Kidney (tissue), 14 donors: ENCODE results near the gene PXDN. TPM values are rescaled to one million over a fixed set of nuclear protein-coding genes. Genes with fewer than 3 reads are reported as not detected.

Experiments
- DNase-seq, 5 donors: peaks; one replicate each; pipeline ENCODE4 v3.0.0-alpha.2; 2013 to 2020
- FAIRE-seq: peaks from 2 replicates; lab custom pipeline; 2012; peaks lifted over from hg19 to GRCh38; lab: Jason Lieb, UNC
- H3K27ac ChIP-seq, 2 donors: one replicate each; pipeline ENCODE4 v1.7.0; 2013; ENCODE audit warnings: low read depth in 2 of 2, low read length in 2 of 2, inconsistent platforms in 1 of 2
- H3K27me3 ChIP-seq: one replicate; pipeline ENCODE4 v1.7.1; 2013; ENCODE audit warnings: low read length, inconsistent platforms; ENCODE audit not compliant: control insufficient read depth, insufficient read depth
- H3K36me3 ChIP-seq, 3 donors: one replicate each; pipeline versions ENCODE4 v1.7.0 to v1.7.1; 2013; ENCODE audit warnings: low read length in 3 of 3, control low read depth in 1 of 3, inconsistent platforms in 1 of 3; ENCODE audit not compliant: insufficient read depth in 3 of 3, control insufficient read depth in 2 of 3
- H3K4me1 ChIP-seq, 3 donors: one replicate each; pipeline versions ENCODE4 v1.7.0 to v1.7.1; 2013; ENCODE audit warnings: low read length in 3 of 3, inconsistent platforms in 1 of 3, low read depth in 1 of 3; ENCODE audit not compliant: control insufficient read depth in 2 of 3, insufficient read depth in 2 of 3
- H3K4me3 ChIP-seq, 3 donors: one replicate each; pipeline versions ENCODE4 v1.7.0 to v1.8.1; 2013; ENCODE audit warnings: low read length in 3 of 3, control low read depth in 1 of 3, inconsistent platforms in 1 of 3
- H3K9ac ChIP-seq, 3 donors: one replicate each; pipeline versions ENCODE4 v1.7.0 to v1.7.1; 2013; ENCODE audit warnings: low read length in 3 of 3, control low read depth in 1 of 3, inconsistent platforms in 1 of 3
- H3K9me3 ChIP-seq, 3 donors: one replicate each; pipeline versions ENCODE4 v1.7.0 to v1.7.1; 2013; ENCODE audit warnings: low read length in 3 of 3, control low read depth in 1 of 3, inconsistent platforms in 1 of 3; ENCODE audit not compliant: control insufficient read depth in 2 of 3, insufficient read depth in 1 of 3
- intact Hi-C: fragments of 100-400 bp; cut with DNase I; formaldehyde crosslinking; loops from one replicate; pipeline ENCODE4 v1.11.1; 2022
- polyA plus RNA-seq: library from polyadenylated mRNA; stranded (reverse); fragments of 350-450 nt; fragmentation: Illumina TruSeq; extraction: RNeasy Lipid Tissue Mini Kit (QIAGEN cat#74804); gene quantifications from one replicate; pipeline ENCODE4 v1.2.3, GENCODE V29; 2014; ENCODE audit warnings: low read depth, low replicate concordance; ENCODE audit not compliant: insufficient read depth
- total RNA-seq: library from RNA; stranded (reverse); fragmentation: NEBNext Ultra II Directional; extraction: Animal tissue kit (Norgen Biotek cat#: 25700); gene quantifications from one replicate; pipeline ENCODE4 v1.2.1, GENCODE V29; 2021
- TF ChIP-seq, protein P1 (sequence below): IDR thresholded peaks from 3 replicates; pipeline ENCODE4 v1.5.1; 2012; ENCODE audit warnings: mild to moderate bottlenecking, moderate library complexity, borderline replicate concordance; ENCODE audit not compliant: insufficient read depth; ENCODE audit errors: extremely low read depth
- donor health status: control.
- donor health status: control.
- donor health status: control.
- donor health status: control.
- donor health status: control.
- donor health status: DM: yes; HTN: yes; CAD: no.
- donor health status: Normal renal cell carcinoma (clear cell type).

Gene PXDN
- total and polyA plus RNA-seq, 2 donors from 2014 or later: 4.7 to 42.3 TPM

DNA sequence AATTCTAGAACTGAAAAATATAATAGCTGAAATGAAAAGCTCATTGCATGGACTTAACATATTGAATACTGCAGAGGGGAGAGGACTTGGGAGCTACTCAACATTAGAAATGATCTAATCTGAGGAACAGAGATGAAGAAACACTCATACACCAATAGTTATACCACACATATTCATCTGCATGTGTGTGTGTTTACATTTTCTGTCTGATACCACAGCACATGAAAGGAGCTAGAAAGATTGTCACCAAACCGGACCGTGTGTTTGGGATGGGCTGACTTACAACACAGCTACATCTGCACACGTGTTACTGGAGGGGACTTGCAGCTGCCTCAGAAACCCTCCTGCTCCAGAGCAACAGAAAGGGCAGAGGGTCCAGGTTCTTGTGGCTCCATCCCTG, 47.8 kb downstream of the PXDN start:
- intact Hi-C loops: no loop called here
- Histone ChIP-seq H3K9ac (no peak overlapping the region), H3K9me3 (peaks cover 0 to 2% (median 2%) of the 10 kb centered on the region in 3 donors), H3K27ac (no peak overlapping the region), H3K27me3 (no peaks in the 10 kb centered on the region), H3K36me3 (no peaks in the 10 kb centered on the region), H3K4me3 (no peak overlapping the region), H3K4me1 (no peaks in the 10 kb centered on the region)
- DNase-seq (peak in 1 of 5 donors; percentile 2), FAIRE-seq (no peak)
- TF ChIP-seq, protein P1, sequence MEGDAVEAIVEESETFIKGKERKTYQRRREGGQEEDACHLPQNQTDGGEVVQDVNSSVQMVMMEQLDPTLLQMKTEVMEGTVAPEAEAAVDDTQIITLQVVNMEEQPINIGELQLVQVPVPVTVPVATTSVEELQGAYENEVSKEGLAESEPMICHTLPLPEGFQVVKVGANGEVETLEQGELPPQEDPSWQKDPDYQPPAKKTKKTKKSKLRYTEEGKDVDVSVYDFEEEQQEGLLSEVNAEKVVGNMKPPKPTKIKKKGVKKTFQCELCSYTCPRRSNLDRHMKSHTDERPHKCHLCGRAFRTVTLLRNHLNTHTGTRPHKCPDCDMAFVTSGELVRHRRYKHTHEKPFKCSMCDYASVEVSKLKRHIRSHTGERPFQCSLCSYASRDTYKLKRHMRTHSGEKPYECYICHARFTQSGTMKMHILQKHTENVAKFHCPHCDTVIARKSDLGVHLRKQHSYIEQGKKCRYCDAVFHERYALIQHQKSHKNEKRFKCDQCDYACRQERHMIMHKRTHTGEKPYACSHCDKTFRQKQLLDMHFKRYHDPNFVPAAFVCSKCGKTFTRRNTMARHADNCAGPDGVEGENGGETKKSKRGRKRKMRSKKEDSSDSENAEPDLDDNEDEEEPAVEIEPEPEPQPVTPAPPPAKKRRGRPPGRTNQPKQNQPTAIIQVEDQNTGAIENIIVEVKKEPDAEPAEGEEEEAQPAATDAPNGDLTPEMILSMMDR: no peak

DNA sequence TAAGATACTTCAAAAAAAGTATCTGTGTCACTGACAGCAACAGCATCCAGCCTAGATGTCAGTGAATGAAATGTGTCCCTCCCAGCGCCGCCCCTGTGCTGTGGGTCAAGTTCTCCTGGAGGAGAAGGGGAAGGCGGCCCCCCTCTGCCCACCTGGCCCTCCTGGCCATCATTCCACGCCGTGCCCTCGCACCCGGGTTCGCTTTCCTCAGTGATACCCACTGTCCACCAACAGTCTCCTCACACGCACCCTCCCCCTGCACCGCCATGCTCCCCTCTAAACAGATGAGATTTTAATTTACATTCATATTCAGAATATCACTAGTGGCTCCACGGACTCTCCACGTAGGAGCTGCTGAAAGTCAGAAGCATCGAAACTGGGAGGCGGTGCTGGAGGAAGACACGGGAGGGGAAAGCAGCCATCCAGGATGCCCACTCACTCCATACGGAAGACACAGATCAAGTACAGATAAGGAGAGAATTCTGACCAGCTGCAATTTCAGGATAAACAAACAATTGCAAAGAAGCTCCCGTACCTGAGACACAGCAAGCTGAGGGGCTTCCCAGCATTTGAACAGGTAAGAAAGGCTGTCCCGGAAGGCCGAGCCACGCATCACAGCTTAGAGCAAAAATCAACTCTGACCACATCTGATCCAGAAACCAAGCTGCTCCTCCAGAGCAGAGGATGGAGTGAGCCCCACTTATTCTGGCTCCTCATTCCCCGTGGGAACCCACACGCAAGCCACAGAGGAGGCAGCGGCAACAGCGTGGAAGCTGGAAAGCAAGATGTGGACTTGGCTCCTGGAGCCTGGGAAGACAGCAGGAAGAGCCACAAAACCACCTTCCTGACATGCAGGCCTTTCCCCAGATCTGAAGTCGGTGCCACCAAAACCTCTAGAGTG, 49.7 kb downstream of the PXDN start:
- Histone ChIP-seq H3K27me3 (no peaks in the 10 kb centered on the region), H3K4me1 (no peaks in the 10 kb centered on the region), H3K9me3 (peaks cover 0 to 2% (median 2%) of the 10 kb centered on the region in 3 donors), H3K27ac (no peak overlapping the region), H3K4me3 (no peak overlapping the region), H3K9ac (no peak overlapping the region), H3K36me3 (peaks cover 0 to 2% (median 0%) of the 10 kb centered on the region in 3 donors)
- FAIRE-seq: no peak
- DNase-seq: peak in 1 of 5 donors; percentile 12
- intact Hi-C loops: no loop called here
- TF ChIP-seq, protein P1: no peak

DNA sequence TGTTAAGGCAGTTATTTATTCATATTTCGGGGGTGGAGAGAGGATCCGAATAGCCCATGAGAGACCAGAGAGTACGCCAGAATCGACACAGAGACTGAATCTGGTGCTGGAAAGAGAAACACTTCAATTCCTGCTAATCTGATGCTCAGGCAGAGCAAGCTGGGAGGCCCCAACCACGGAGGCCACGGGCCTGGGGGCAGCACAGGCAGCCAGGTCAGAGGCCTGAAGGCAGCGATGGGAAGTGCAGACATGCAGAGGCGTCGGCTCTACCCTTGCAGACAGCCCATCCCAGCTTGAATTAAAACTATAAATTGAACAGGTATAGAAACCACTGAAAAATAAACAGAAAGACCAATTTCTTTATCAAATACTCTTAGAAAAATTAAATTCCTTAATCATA, 50.6 kb downstream of the PXDN start:
- peaks cover 0 to 2% (median 0%) of the 10 kb centered on the region in 3 donors for H3K36me3 ChIP-seq
- TF ChIP-seq, protein P1: no peak
- H3K4me3 ChIP-seq: no peak overlapping the region
- no peak overlapping the region for H3K27ac ChIP-seq
- H3K27me3 ChIP-seq: no peaks in the 10 kb centered on the region
- FAIRE-seq: no peak
- H3K9me3 ChIP-seq: peaks cover 0 to 2% (median 2%) of the 10 kb centered on the region in 3 donors
- no peaks in the 10 kb centered on the region for H3K4me1 ChIP-seq
- no peak overlapping the region for H3K9ac ChIP-seq
- DNase-seq: no peak
- intact Hi-C loops: no loop called here
